Panc1 (cell line): ENCODE results near the gene TEDC1. TPM values are rescaled to one million over a fixed set of nuclear protein-coding genes. Genes with fewer than 3 reads are reported as not detected.

Source experiments
- ATAC-seq: fragments of 200-7000 bp; cut with Tn5 transposase; 2 replicates; pipeline ENCODE4 v1.9.1; 2020; ENCODE audit warnings: mild to moderate bottlenecking, moderate library complexity
- BruUV-seq: library from RNA; stranded (reverse); fragments of 400-500 nt; replicated peaks from 2 replicates; lab custom pipeline; 2021; lab: Mats Ljungman, UMichigan
- CTCF ChIA-PET: fragments of 300-600 bp; sonication (Branson Sonifier 250); formaldehyde crosslinking; loops from one replicate; lab custom pipeline; 2022; ENCODE audit warnings: antibody characterized with exemption; lab: Charles Lee
- POLR2A ChIA-PET: fragments of 300-600 bp; sonication (Branson Sonifier 250); formaldehyde crosslinking; loops from one replicate; lab custom pipeline; 2022; ENCODE audit warnings: antibody characterized with exemption; lab: Charles Lee
- DNase-seq: peaks from one replicate; pipeline ENCODE4 v3.0.0-alpha.2; 2010; ENCODE audit warnings: low read depth, low spot score
- H3K27ac ChIP-seq: 2 replicates; pipeline ENCODE4 v1.5.1; 2011; ENCODE audit warnings: mild to moderate bottlenecking, low read length, inconsistent platforms
- H3K27me3 ChIP-seq: fragments of 200-500 bp; sonication (Bioruptor generic); 2 replicates; pipeline ENCODE4 v1.6.0; 2014; ENCODE audit warnings: low read length, inconsistent platforms; ENCODE audit not compliant: control insufficient read depth, insufficient read depth
- H3K36me3 ChIP-seq: fragments of 200-500 bp; sonication (Bioruptor generic); 2 replicates; pipeline ENCODE4 v1.5.1; 2014; ENCODE audit warnings: inconsistent platforms, mild to moderate bottlenecking, low read length, moderate library complexity; ENCODE audit not compliant: control insufficient read depth, insufficient read depth
- H3K4me1 ChIP-seq: 2 replicates; pipeline ENCODE4 v1.5.1; 2011; ENCODE audit warnings: inconsistent platforms, mild to moderate bottlenecking, low read length, moderate library complexity; ENCODE audit not compliant: control insufficient read depth, insufficient read depth
- H3K4me3 ChIP-seq, 2 experiments: 2 replicates each; pipeline ENCODE4 v1.5.1; 2011 to 2012; ENCODE audit warnings: low read depth in 2 of 2, low read length in 2 of 2, mild to moderate bottlenecking in 2 of 2, inconsistent platforms in 1 of 2, moderate library complexity in 1 of 2
- H3K9me3 ChIP-seq: fragments of 200-500 bp; sonication (Bioruptor generic); 2 replicates; pipeline ENCODE4 v1.5.1; 2014; ENCODE audit warnings: low read depth, mild to moderate bottlenecking, inconsistent platforms, low read length, moderate library complexity; ENCODE audit not compliant: control insufficient read depth, insufficient read depth
- CTCF ChIP-seq: fragments of 450-650 bp; IDR thresholded peaks from 2 replicates; pipeline ENCODE4 v1.5.1; 2017; ENCODE audit warnings: mild to moderate bottlenecking
- POLR2AphosphoS5 ChIP-seq: IDR thresholded peaks from 2 replicates; pipeline ENCODE4 v1.6.1; 2012; ENCODE audit warnings: mild to moderate bottlenecking, low read depth, low read length, moderate library complexity
- REST ChIP-seq, 2 experiments: IDR thresholded peaks; 2 replicates each; pipeline ENCODE4 v1.6.1; 2011 to 2012; ENCODE audit warnings: low read depth in 2 of 2, control low read depth in 1 of 2, low read length in 1 of 2, mild to moderate bottlenecking in 1 of 2, moderate library complexity in 1 of 2; ENCODE audit not compliant: insufficient read depth in 1 of 2
- SIN3A ChIP-seq: IDR thresholded peaks from 2 replicates; pipeline ENCODE4 v1.6.1; 2012; ENCODE audit warnings: low read depth, mild to moderate bottlenecking, low read length, moderate library complexity, borderline replicate concordance; ENCODE audit not compliant: insufficient read depth
- TCF7L2 ChIP-seq: IDR thresholded peaks from 2 replicates; pipeline ENCODE4 v1.6.1; 2011; ENCODE audit warnings: mild to moderate bottlenecking, low read depth, low read length, inconsistent platforms
- in situ Hi-C: cut with HindIII; loops from 2 replicates; pipeline ENCODE4 v1.10.0; 2016; ENCODE audit warnings: low sequenced_read_pairs, low pct_unique_long_range_greater_than_20kb
- intact Hi-C: fragments of 100-400 bp; cut with micrococcal nuclease; formaldehyde crosslinking; loops from one replicate; pipeline ENCODE4 v1.10.0; 2022; ENCODE audit not compliant: unreplicated experiment
- total RNA-seq: library from RNA; stranded (reverse); gene quantifications from one replicate; pipeline ENCODE4 v1.2.1, GENCODE V29; 2021; ENCODE audit not compliant: unreplicated experiment

Gene TEDC1
- total RNA-seq, 1 experiment from 2014 or later: 47.8 TPM

GRCh38 chr14:105494606-105494929 lies 3.5 kb downstream of the TEDC1 start:
- TF ChIP-seq CTCF (no peak), SIN3A (no peak), TCF7L2 (no peak), POLR2AphosphoS5 (no peak), REST (IDR thresholded peaks at IDR 0.05; ENCODE audit: insufficient read depth in 1 of 2, low read depth in 2 of 2, low read length in 1 of 2) (no peak)
- H3K27me3 ChIP-seq: no peaks in the 10 kb centered on the region
- no peak for DNase-seq
- ChIA-PET CTCF (no interaction called here), POLR2A (no interaction called here)
- no peak overlapping the region for H3K27ac ChIP-seq
- BruUV-seq: no TSS peak
- H3K4me3 ChIP-seq: no peak overlapping the region
- intact Hi-C loops (no loop called here), in situ Hi-C loops (no loop called here)
- H3K4me1 ChIP-seq: peaks cover 7% of the 10 kb centered on the region
- no peaks in the 10 kb centered on the region for H3K9me3 ChIP-seq
- no peak for ATAC-seq
- no peaks in the 10 kb centered on the region for H3K36me3 ChIP-seq

- Histone ChIP-seq H3K4me1 (peaks cover 7% of the 10 kb centered on the region), H3K4me3 (no peak overlapping the region), H3K36me3 (no peaks in the 10 kb centered on the region), H3K27ac (no peak overlapping the region), H3K27me3 (no peaks in the 10 kb centered on the region), H3K9me3 (no peaks in the 10 kb centered on the region)
- no peak for TF ChIP-seq TCF7L2
- TF ChIP-seq POLR2AphosphoS5: no peak
- no peak for TF ChIP-seq CTCF
- no peak for TF ChIP-seq REST (IDR thresholded peaks at IDR 0.05; ENCODE audit: insufficient read depth in 1 of 2, low read depth in 2 of 2, low read length in 1 of 2)
- no peak for TF ChIP-seq SIN3A
- CTCF ChIA-PET: no interaction called here
- POLR2A ChIA-PET: no interaction called here
- intact Hi-C loops: no loop called here
- ATAC-seq (no peak), DNase-seq (no peak)
- in situ Hi-C loops: no loop called here
- BruUV-seq: no TSS peak
These were observed 4.3 kb downstream of the TEDC1 start for GRCh38 chr14:105495101-105495989.
